Uterus (tissue), 2 donors: ENCODE measurements around the gene NES.

ENCODE experiments used
- CTCF ChIP-seq, 4 experiments: fragments of 200-600 bp in 2 of 4; fragments of 450-650 bp in 2 of 4; sonication (generic) in 2 of 4; IDR thresholded peaks; one replicate each; pipeline ENCODE4 v1.5.1; 2016 to 2019; ENCODE audit warnings: antibody characterized with exemption in 4 of 4, mild to moderate bottlenecking in 2 of 4, moderate library complexity in 1 of 4
- POLR2A ChIP-seq, 2 donors: fragments of 450-650 bp; IDR thresholded peaks; one replicate each; pipeline ENCODE4 v1.6.1; 2016; ENCODE audit warnings: antibody characterized with exemption in 2 of 2, mild to moderate bottlenecking in 1 of 2, moderate library complexity in 1 of 2

- no peak for TF ChIP-seq CTCF (IDR thresholded peaks at IDR 0.05)
- TF ChIP-seq POLR2A (IDR thresholded peaks at IDR 0.05): no peak
Observed at GRCh38 chr1:156658496-156658895, 18.7 kb downstream of the NES start.
